ENCODE data around the gene RAD51AP1. TPM values are rescaled to one million over a fixed set of nuclear protein-coding genes. Genes with fewer than 3 reads are reported as not detected.
A peak's percentile ranks its signal among the peaks of the same experiment; 100 is the strongest.

RAD51AP1 gene
- total and polyA plus RNA-seq, 2 donors (not counting 1 experiment from before 2014, with no cell fraction given): 3.5 to 4.6 TPM

- no peaks in the 10 kb centered on the region for H3K27me3 ChIP-seq (replicated peaks in 1 of 4; ENCODE audit: control extremely low read depth in 1 of 4, control insufficient read depth in 3 of 4, insufficient read depth in 4 of 4, low read length in 3 of 4)
- Mint-ChIP-seq H3K27me3 (no peaks in the 10 kb centered on the region), H3K4me1 (peaks cover 39% of the 10 kb centered on the region), H3K9me3 (ENCODE audit: insufficient read depth) (no peaks in the 10 kb centered on the region), H3K27ac (no peak overlapping the region), H3K4me3 (peak overlapping the region; percentile 51)
- ATAC-seq (ENCODE audit: low read depth): no peak
- H4K20me1 ChIP-seq (ENCODE audit: control insufficient read depth, insufficient read depth, low read length, poor library complexity, severe bottlenecking): no peaks in the 10 kb centered on the region
- peaks cover 0 to under 1% of the 10 kb centered on the region in 2 experiments for H3K36me3 ChIP-seq (replicated peaks in 1 of 2; ENCODE audit: control extremely low read depth in 1 of 2, control insufficient read depth in 1 of 2, extremely low read depth in 1 of 2, insufficient read depth in 2 of 2, low read length in 1 of 2)
- H3K4me3 ChIP-seq (ENCODE audit: control extremely low read depth in 1 of 5, extremely low read depth in 1 of 5, insufficient read depth in 1 of 5, low read depth in 2 of 5, low read length in 4 of 5): no peak overlapping the region
- H3K9ac ChIP-seq (ENCODE audit: low read length): no peak overlapping the region
- H3K4me1 ChIP-seq (ENCODE audit: control insufficient read depth in 2 of 2, insufficient read depth in 2 of 2, low read length in 2 of 2): peaks cover 8 to 20% of the 10 kb centered on the region in 2 donors
- no peaks in the 10 kb centered on the region for H3K9me3 ChIP-seq (ENCODE audit: control extremely low read depth in 1 of 3, control insufficient read depth in 2 of 3, insufficient read depth in 1 of 3, low read length in 2 of 3)
- DNase-seq: no peak
- TF ChIP-seq CTCF (IDR thresholded peaks at IDR 0.05): no peak
- TF ChIP-seq EZH2 (IDR thresholded peaks at IDR 0.05; ENCODE audit: borderline replicate concordance, insufficient read depth, low read depth, low read length, poor library complexity, severe bottlenecking): no peak
- intact Hi-C loops (cut with micrococcal nuclease): no loop called here
- ChIA-PET CTCF (interaction anchor here (1.3 to 2.0 kb wide), 2 partner anchors 24 to 65 kb away, joined by 5 to 6 read pairs; no protein-coding TSS in a partner anchor), POLR2A (interaction anchor here (0.7 kb wide), 1 partner anchor 263 kb away, joined by 3 read pairs; no protein-coding TSS in a partner anchor)
- H3K79me2 ChIP-seq (ENCODE audit: control insufficient read depth, insufficient read depth, low read length): peaks cover 41% of the 10 kb centered on the region
- no peak overlapping the region for H2AFZ ChIP-seq (ENCODE audit: insufficient read depth, low read depth, low read length, poor library complexity, severe bottlenecking)
- H3K27ac ChIP-seq (ENCODE audit: low read length in 2 of 2): no peak overlapping the region
- no peak overlapping the region for H3K4me2 ChIP-seq (replicated peaks; ENCODE audit: low read depth, low read length, poor library complexity, severe bottlenecking)
- 83% methylated on average over 1 of the region's 3 CpGs for WGBS (ENCODE audit: insufficient coverage)
Observed at GRCh38 chr12:4540170-4540569, 1.5 kb downstream of the RAD51AP1 start.

GRCh38 chr12:4540638-4541037, 1.9 kb downstream of the RAD51AP1 start:
- H3K4me1 Mint-ChIP-seq: peaks cover 42% of the 10 kb centered on the region
- intact Hi-C loops (cut with micrococcal nuclease): no loop called here
- H3K9ac ChIP-seq (ENCODE audit: low read length): no peak overlapping the region

More at GRCh38 chr12:4540638-4541037, 1.9 kb downstream of the RAD51AP1 start:
- H3K27me3 ChIP-seq (replicated peaks in 1 of 4; ENCODE audit: control extremely low read depth in 1 of 4, control insufficient read depth in 3 of 4, insufficient read depth in 4 of 4, low read length in 3 of 4): no peaks in the 10 kb centered on the region
- no peak for ATAC-seq (ENCODE audit: low read depth)
- H3K4me2 ChIP-seq (replicated peaks; ENCODE audit: low read depth, low read length, poor library complexity, severe bottlenecking): no peak overlapping the region
- ChIA-PET POLR2A (interaction anchor here (0.7 kb wide), 1 partner anchor 264 kb away, joined by 3 read pairs; no protein-coding TSS in a partner anchor), CTCF (interaction anchor here (1.0 to 2.0 kb wide), 3 partner anchors 24 to 317 kb away, joined by 3 to 6 read pairs (median 5); no protein-coding TSS in a partner anchor)
- H3K27ac ChIP-seq (ENCODE audit: low read length in 2 of 2): no peak overlapping the region
- no peaks in the 10 kb centered on the region for H3K9me3 ChIP-seq (ENCODE audit: control extremely low read depth in 1 of 3, control insufficient read depth in 2 of 3, insufficient read depth in 1 of 3, low read length in 2 of 3)
- Mint-ChIP-seq H3K27ac (no peak overlapping the region), H3K27me3 (no peaks in the 10 kb centered on the region), H3K9me3 (ENCODE audit: insufficient read depth) (no peaks in the 10 kb centered on the region), H3K4me3 (no peak overlapping the region)
- TF ChIP-seq EZH2 (IDR thresholded peaks at IDR 0.05; ENCODE audit: borderline replicate concordance, insufficient read depth, low read depth, low read length, poor library complexity, severe bottlenecking): no peak
- no peak for TF ChIP-seq CTCF (IDR thresholded peaks at IDR 0.05)
- no peaks in the 10 kb centered on the region for H3K36me3 ChIP-seq (replicated peaks in 1 of 2; ENCODE audit: control extremely low read depth in 1 of 2, control insufficient read depth in 1 of 2, extremely low read depth in 1 of 2, insufficient read depth in 2 of 2, low read length in 1 of 2)
- peaks cover 41% of the 10 kb centered on the region for H3K79me2 ChIP-seq (ENCODE audit: control insufficient read depth, insufficient read depth, low read length)
- no peak overlapping the region for H2AFZ ChIP-seq (ENCODE audit: insufficient read depth, low read depth, low read length, poor library complexity, severe bottlenecking)
- H3K4me1 ChIP-seq (ENCODE audit: control insufficient read depth in 2 of 2, insufficient read depth in 2 of 2, low read length in 2 of 2): peaks cover 8 to 20% of the 10 kb centered on the region in 2 donors
- no CpG with 5 or more reads among the region's 2 CpGs for WGBS (ENCODE audit: insufficient coverage)
- H4K20me1 ChIP-seq (ENCODE audit: control insufficient read depth, insufficient read depth, low read length, poor library complexity, severe bottlenecking): no peaks in the 10 kb centered on the region
- no peak overlapping the region for H3K4me3 ChIP-seq (ENCODE audit: control extremely low read depth in 1 of 5, extremely low read depth in 1 of 5, insufficient read depth in 1 of 5, low read depth in 2 of 5, low read length in 4 of 5)
- no peak for DNase-seq
